K562 (cell line): ENCODE results near the gene SLC39A13.
A peak's percentile ranks its signal among the peaks of the same experiment; 100 is the strongest.

Experiments
- FOXM1 ChIP-seq, 2 experiments: fragments of 450-650 bp in 1 of 2; sonication (generic) in 1 of 2; formaldehyde crosslinking in 1 of 2; IDR thresholded peaks; 2 replicates each; pipeline versions ENCODE4 v1.6.1 to v1.9.0; 2017 to 2022; ENCODE audit warnings: low read depth in 2 of 2, mild to moderate bottlenecking in 2 of 2, missing genetic modification reagents in 1 of 2, moderate library complexity in 1 of 2
- POLR2AphosphoS5 ChIP-seq: IDR thresholded peaks from 2 replicates; pipeline ENCODE4 v1.6.1; 2011; ENCODE audit warnings: mild to moderate bottlenecking, low read depth, low read length, moderate library complexity; ENCODE audit not compliant: control insufficient read depth, insufficient read depth
- POLR3G ChIP-seq: IDR thresholded peaks from 2 replicates; pipeline ENCODE4 v1.6.1; 2011; ENCODE audit not compliant: insufficient read length, insufficient replicate concordance; ENCODE audit errors: extremely low read depth
- ZNF644 ChIP-seq: fragments of 200-800 bp; sonication (Bioruptor generic); IDR thresholded peaks from 2 replicates; pipeline ENCODE4 v1.6.1; 2016; ENCODE audit warnings: low read depth, missing genetic modification characterization, missing compliant biosample characterization

GRCh38 chr11:47399860-47400767 is 8.3 kb upstream of the SLC39A13 start:
- peak; percentile 25; the same call in 1 of the 2 replicates for TF ChIP-seq POLR2AphosphoS5
- no peak for TF ChIP-seq ZNF644
- TF ChIP-seq FOXM1 (IDR thresholded peaks at IDR 0.05; ENCODE audit: low read depth) = no peak; the same call in 1 of the 2 replicates
- TF ChIP-seq FOXM1 (CRISPR knock-in tag; IDR thresholded peaks at IDR 0.05; ENCODE audit: low read depth) = no peak
- TF ChIP-seq POLR3G = no peak
